H9 (cell line): ENCODE data around the gene SRP68. TPM values are rescaled to one million over a fixed set of nuclear protein-coding genes. Genes with fewer than 3 reads are reported as not detected.

ENCODE experiments used
- DNase-seq: peaks from one replicate; pipeline ENCODE4 v3.0.0-alpha.2; 2017
- H2AFZ ChIP-seq: one replicate; pipeline ENCODE4 v1.6.1; 2013; ENCODE audit warnings: mild to moderate bottlenecking, low read length, control low read depth, moderate library complexity
- H2AK5ac ChIP-seq: 2 replicates; pipeline ENCODE4 v1.6.1; 2013; ENCODE audit warnings: low read length, control low read depth, mixed read lengths; ENCODE audit not compliant: insufficient read length
- H2BK120ac ChIP-seq: one replicate; pipeline ENCODE4 v1.6.1; 2013; ENCODE audit warnings: low read depth, mild to moderate bottlenecking, low read length, control low read depth, inconsistent platforms; ENCODE audit not compliant: poor library complexity, severe bottlenecking
- H2BK12ac ChIP-seq: 2 replicates; pipeline ENCODE4 v1.6.1; 2013; ENCODE audit warnings: low read length, control low read depth, mixed read lengths, low read depth; ENCODE audit not compliant: insufficient read length
- H2BK15ac ChIP-seq: 2 replicates; pipeline ENCODE4 v1.6.1; 2013; ENCODE audit warnings: low read depth, low read length, control low read depth
- H2BK20ac ChIP-seq: one replicate; pipeline ENCODE4 v1.6.1; 2013; ENCODE audit warnings: low read depth, mild to moderate bottlenecking, low read length, control low read depth, inconsistent platforms; ENCODE audit not compliant: poor library complexity, severe bottlenecking
- H2BK5ac ChIP-seq: 2 replicates; pipeline ENCODE4 v1.6.1; 2013; ENCODE audit warnings: low read length, control low read depth, mixed read lengths; ENCODE audit not compliant: insufficient read length
- H3K14ac ChIP-seq: 2 replicates; pipeline ENCODE4 v1.6.1; 2013; ENCODE audit warnings: low read length, control low read depth; ENCODE audit not compliant: insufficient read depth
- H3K18ac ChIP-seq: 2 replicates; pipeline ENCODE4 v1.6.1; 2013; ENCODE audit warnings: low read depth, mild to moderate bottlenecking, mixed read lengths, low read length, control low read depth; ENCODE audit not compliant: insufficient read length
- H3K23ac ChIP-seq: 2 replicates; pipeline ENCODE4 v1.6.1; 2013; ENCODE audit warnings: low read length, control low read depth, mixed read lengths, low read depth; ENCODE audit not compliant: insufficient read length
- H3K23me2 ChIP-seq: 2 replicates; pipeline ENCODE4 v1.6.1; 2013; ENCODE audit warnings: low read depth, mild to moderate bottlenecking, mixed read lengths, low read length, control low read depth; ENCODE audit not compliant: insufficient read length, poor library complexity, severe bottlenecking
- H3K27ac ChIP-seq: 2 replicates; pipeline ENCODE4 v1.5.1; 2013; ENCODE audit warnings: low read length, control low read depth, mixed read lengths, low read depth; ENCODE audit not compliant: insufficient read length
- H3K27me3 ChIP-seq: 2 replicates; pipeline ENCODE4 v1.6.1; 2013; ENCODE audit warnings: low read length, control low read depth, inconsistent platforms; ENCODE audit not compliant: insufficient read depth
- H3K4ac ChIP-seq: 2 replicates; pipeline ENCODE4 v1.6.1; 2013; ENCODE audit warnings: low read depth, mild to moderate bottlenecking, control low read depth, inconsistent platforms, low read length, moderate library complexity
- H3K4me1 ChIP-seq: 2 replicates; pipeline ENCODE4 v1.6.1; 2013; ENCODE audit warnings: low read length, control low read depth, inconsistent platforms; ENCODE audit not compliant: insufficient read depth
- H3K4me2 ChIP-seq: 2 replicates; pipeline ENCODE4 v1.6.1; 2013; ENCODE audit warnings: low read length, control low read depth, mixed read lengths; ENCODE audit not compliant: insufficient read length, insufficient read depth
- H3K56ac ChIP-seq: 2 replicates; pipeline ENCODE4 v1.6.1; 2013; ENCODE audit warnings: low read depth, mild to moderate bottlenecking, mixed read lengths, low read length, control low read depth; ENCODE audit not compliant: insufficient read length
- H3K79me1 ChIP-seq: 2 replicates; pipeline ENCODE4 v1.6.1; 2013; ENCODE audit warnings: low read depth, mild to moderate bottlenecking, moderate library complexity, low read length, control low read depth, inconsistent platforms; ENCODE audit not compliant: insufficient read depth, poor library complexity, severe bottlenecking
- H3K79me2 ChIP-seq: 2 replicates; pipeline ENCODE4 v1.6.1; 2013; ENCODE audit warnings: low read length, control low read depth, inconsistent platforms; ENCODE audit not compliant: insufficient read depth
- H3K9ac ChIP-seq: 2 replicates; pipeline ENCODE4 v1.6.1; 2013; ENCODE audit warnings: low read length, control low read depth, mixed read lengths; ENCODE audit not compliant: insufficient read length; ENCODE audit errors: extremely low read depth
- H3K9me3 ChIP-seq: one replicate; pipeline ENCODE4 v1.6.1; 2013; ENCODE audit warnings: low read depth, low read length, inconsistent platforms; ENCODE audit not compliant: control insufficient read depth
- H3T11ph ChIP-seq: one replicate; pipeline ENCODE4 v1.6.1; 2013; ENCODE audit warnings: mild to moderate bottlenecking, low read length, control low read depth, inconsistent platforms
- H4K20me1 ChIP-seq: one replicate; pipeline ENCODE4 v1.6.1; 2013; ENCODE audit not compliant: control insufficient read depth, insufficient read length, insufficient read depth
- H4K5ac ChIP-seq: 2 replicates; pipeline ENCODE4 v1.6.1; 2013; ENCODE audit warnings: low read depth, mild to moderate bottlenecking, mixed read lengths, low read length, control low read depth; ENCODE audit not compliant: insufficient read length
- H4K8ac ChIP-seq: replicated peaks from 2 replicates; pipeline ENCODE4 v1.6.1; 2013; ENCODE audit warnings: low read length, control low read depth, mixed read lengths, low read depth; ENCODE audit not compliant: insufficient read length
- H4K91ac ChIP-seq: 2 replicates; pipeline ENCODE4 v1.6.1; 2013; ENCODE audit warnings: low read depth, mild to moderate bottlenecking, moderate library complexity, mixed read lengths, low read length, control low read depth; ENCODE audit not compliant: insufficient read length
- H3K27ac Mint-ChIP-seq, 3 experiments: 2 replicates in 2 of 3; 3 replicates in 1 of 3; pipeline ENCODE4 v1.8.0; 2020 to 2021; ENCODE audit warnings: mixed read lengths in 3 of 3, mild to moderate bottlenecking in 1 of 3, moderate library complexity in 1 of 3
- H3K27me3 Mint-ChIP-seq: 2 replicates; pipeline ENCODE4 v1.8.0; 2021; ENCODE audit warnings: low read depth, mild to moderate bottlenecking, moderate library complexity, mixed read lengths
- H3K36me3 Mint-ChIP-seq, 3 experiments: 2 replicates in 2 of 3; 3 replicates in 1 of 3; pipeline ENCODE4 v1.8.0; 2020 to 2021; ENCODE audit warnings: low read depth in 3 of 3, mixed read lengths in 3 of 3; ENCODE audit not compliant: insufficient read depth in 1 of 3
- H3K4me1 Mint-ChIP-seq, 2 experiments: 2 replicates each; pipeline ENCODE4 v1.8.0; 2020; ENCODE audit warnings: mixed read lengths in 2 of 2
- H3K4me3 Mint-ChIP-seq, 2 experiments: 2 replicates in 1 of 2; 3 replicates in 1 of 2; pipeline ENCODE4 v1.8.0; 2020 to 2021; ENCODE audit warnings: mild to moderate bottlenecking in 2 of 2, mixed read lengths in 2 of 2, moderate library complexity in 1 of 2
- H3K9me3 Mint-ChIP-seq, 2 experiments: 2 replicates in 1 of 2; 3 replicates in 1 of 2; pipeline ENCODE4 v1.8.0; 2020; ENCODE audit warnings: mild to moderate bottlenecking in 2 of 2, mixed read lengths in 2 of 2, moderate library complexity in 1 of 2
- CTCF ChIP-seq: fragments of 200-600 bp; sonication (generic); conservative IDR thresholded peaks from 3 replicates; pipeline ENCODE4 v1.8.0; 2021; ENCODE audit warnings: antibody characterized with exemption, mild to moderate bottlenecking
- WGBS: extraction: QIAGEN DNeasy Blood & Tissue Kit; methylation state at CpG from one replicate; pipeline ENCODE4 v1.1.7; 2013; ENCODE audit warnings: missing lambda C conversion rate, low lambda C conversion rate, mixed read lengths; ENCODE audit not compliant: insufficient read length; ENCODE audit errors: extremely low coverage; 5-methylcytosine and 5-hydroxymethylcytosine counted together
- total RNA-seq: library from RNA; stranded (reverse); gene quantifications from 2 replicates; pipeline ENCODE4 v1.2.1, GENCODE V29; 2021

SRP68 gene
- total RNA-seq, 1 experiment from 2014 or later, result 86.1 TPM

DNA sequence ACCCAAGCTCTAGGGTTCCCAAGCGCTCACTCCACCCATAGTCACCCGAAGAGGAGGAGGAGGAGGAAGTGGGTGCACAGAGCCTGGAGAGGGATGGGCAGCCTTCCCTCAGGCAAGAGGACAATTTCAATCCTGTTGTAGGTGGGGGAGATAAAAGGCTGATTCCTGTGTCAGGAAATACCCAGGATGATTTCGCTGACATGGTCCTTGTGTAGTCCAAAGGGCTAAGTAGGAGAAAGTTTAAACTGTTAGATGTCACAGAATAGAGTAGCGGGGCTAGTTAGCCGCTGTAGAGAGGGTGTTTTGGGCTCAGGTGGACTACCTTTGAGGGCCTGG is 32.5 kb upstream of the SRP68 start:
- no peak overlapping the region for H2BK12ac ChIP-seq
- no CpG with 5 or more reads among the region's 5 CpGs for whole genome bisulfite sequencing
- H3K27ac Mint-ChIP-seq, result peak overlapping the region in 1 of 3 experiments; percentile 73; a peak in 2 of 7 replicates

More for the DNA sequence above, 32.5 kb upstream of the SRP68 start:
- no peaks in the 10 kb centered on the region for H3K79me1 ChIP-seq
- H4K91ac ChIP-seq, result no peak overlapping the region
- no peak overlapping the region for H3T11ph ChIP-seq
- H2BK20ac ChIP-seq, result no peak overlapping the region
- H3K79me2 ChIP-seq, result no peaks in the 10 kb centered on the region
- no peak overlapping the region for H3K9ac ChIP-seq
- no peak for TF ChIP-seq CTCF
- no peak overlapping the region for H3K4ac ChIP-seq
- peaks cover 6% of the 10 kb centered on the region for H3K4me1 ChIP-seq
- Mint-ChIP-seq H3K36me3 (peaks cover 14 to 24% (median 17%) of the 10 kb centered on the region in 3 experiments), H3K4me3 (peak overlapping the region in 1 of 2 experiments; percentile 59; a peak in 3 of 5 replicates), H3K4me1 (peaks cover 18 to 29% of the 10 kb centered on the region in 2 experiments), H3K9me3 (peaks cover 0 to 3% of the 10 kb centered on the region in 2 experiments; a peak in 1 of 5 replicates), H3K27me3 (no peaks in the 10 kb centered on the region; the same call in none of the 2 replicates)
- peaks cover 11% of the 10 kb centered on the region for H3K23me2 ChIP-seq
- no peak overlapping the region for H3K23ac ChIP-seq
- no peak overlapping the region for H2BK5ac ChIP-seq
- no peak overlapping the region for H2BK120ac ChIP-seq
- peaks cover 4% of the 10 kb centered on the region for H4K20me1 ChIP-seq
- no peaks in the 10 kb centered on the region for H3K27me3 ChIP-seq
- H4K5ac ChIP-seq, result no peak overlapping the region
- DNase-seq, result peak; percentile 28
- H3K14ac ChIP-seq, result no peak overlapping the region
- H2AK5ac ChIP-seq, result no peak overlapping the region
- H3K4me2 ChIP-seq, result no peak overlapping the region
- no peak overlapping the region for H3K18ac ChIP-seq
- H3K56ac ChIP-seq, result no peak overlapping the region
- H4K8ac ChIP-seq, result no peak overlapping the region
- no peak overlapping the region for H2AFZ ChIP-seq
- H3K9me3 ChIP-seq, result no peaks in the 10 kb centered on the region
- H2BK15ac ChIP-seq, result no peak overlapping the region
- no peak overlapping the region for H3K27ac ChIP-seq
